ENCODE data around the gene SYN1. TPM values are rescaled to one million over a fixed set of nuclear protein-coding genes. Genes with fewer than 3 reads are reported as not detected.

Gene SYN1
- total RNA-seq, 2 donors from 2014 or later, result 6.4 to 7.0 TPM

DNA sequence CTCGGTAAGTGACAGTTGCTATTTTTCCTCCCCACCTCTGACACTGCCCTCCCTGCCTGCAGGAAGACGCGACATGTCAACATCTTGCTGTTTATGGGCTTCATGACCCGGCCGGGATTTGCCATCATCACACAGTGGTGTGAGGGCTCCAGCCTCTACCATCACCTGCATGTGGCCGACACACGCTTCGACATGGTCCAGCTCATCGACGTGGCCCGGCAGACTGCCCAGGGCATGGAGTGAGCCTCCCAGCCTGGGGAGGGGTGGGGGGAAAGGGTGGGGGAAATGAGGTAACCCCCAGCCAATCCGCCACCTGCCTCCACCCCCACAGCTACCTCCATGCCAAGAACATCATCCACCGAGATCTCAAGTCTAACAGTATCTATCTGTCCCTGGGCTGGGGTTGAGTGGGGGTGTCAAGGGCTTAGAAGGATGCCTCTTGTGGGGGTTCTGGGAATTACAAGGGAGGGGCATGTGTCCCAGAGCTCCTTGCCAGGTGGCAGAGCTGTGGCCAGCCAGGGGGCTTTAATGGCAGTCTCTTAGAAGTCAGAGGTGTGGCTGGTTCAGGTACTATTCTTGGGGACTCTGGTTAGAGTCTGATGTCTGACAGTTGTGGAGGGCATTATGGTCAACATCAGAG, 50.9 kb downstream of the SYN1 start:
- H3K27ac ChIP-seq, result no peak overlapping the region
- peaks cover 60% of the 10 kb centered on the region for H3K36me3 ChIP-seq
- no peaks in the 10 kb centered on the region for H3K9me3 ChIP-seq
- TF ChIP-seq, protein P1, sequence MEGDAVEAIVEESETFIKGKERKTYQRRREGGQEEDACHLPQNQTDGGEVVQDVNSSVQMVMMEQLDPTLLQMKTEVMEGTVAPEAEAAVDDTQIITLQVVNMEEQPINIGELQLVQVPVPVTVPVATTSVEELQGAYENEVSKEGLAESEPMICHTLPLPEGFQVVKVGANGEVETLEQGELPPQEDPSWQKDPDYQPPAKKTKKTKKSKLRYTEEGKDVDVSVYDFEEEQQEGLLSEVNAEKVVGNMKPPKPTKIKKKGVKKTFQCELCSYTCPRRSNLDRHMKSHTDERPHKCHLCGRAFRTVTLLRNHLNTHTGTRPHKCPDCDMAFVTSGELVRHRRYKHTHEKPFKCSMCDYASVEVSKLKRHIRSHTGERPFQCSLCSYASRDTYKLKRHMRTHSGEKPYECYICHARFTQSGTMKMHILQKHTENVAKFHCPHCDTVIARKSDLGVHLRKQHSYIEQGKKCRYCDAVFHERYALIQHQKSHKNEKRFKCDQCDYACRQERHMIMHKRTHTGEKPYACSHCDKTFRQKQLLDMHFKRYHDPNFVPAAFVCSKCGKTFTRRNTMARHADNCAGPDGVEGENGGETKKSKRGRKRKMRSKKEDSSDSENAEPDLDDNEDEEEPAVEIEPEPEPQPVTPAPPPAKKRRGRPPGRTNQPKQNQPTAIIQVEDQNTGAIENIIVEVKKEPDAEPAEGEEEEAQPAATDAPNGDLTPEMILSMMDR (IDR thresholded peaks at IDR 0.05), result no peak
- DNase-seq (ENCODE audit: low spot score), result no peak
- no peaks in the 10 kb centered on the region for H3K27me3 ChIP-seq
- H3K4me3 ChIP-seq, result no peak overlapping the region
- H3K4me1 ChIP-seq, result no peaks in the 10 kb centered on the region

DNA sequence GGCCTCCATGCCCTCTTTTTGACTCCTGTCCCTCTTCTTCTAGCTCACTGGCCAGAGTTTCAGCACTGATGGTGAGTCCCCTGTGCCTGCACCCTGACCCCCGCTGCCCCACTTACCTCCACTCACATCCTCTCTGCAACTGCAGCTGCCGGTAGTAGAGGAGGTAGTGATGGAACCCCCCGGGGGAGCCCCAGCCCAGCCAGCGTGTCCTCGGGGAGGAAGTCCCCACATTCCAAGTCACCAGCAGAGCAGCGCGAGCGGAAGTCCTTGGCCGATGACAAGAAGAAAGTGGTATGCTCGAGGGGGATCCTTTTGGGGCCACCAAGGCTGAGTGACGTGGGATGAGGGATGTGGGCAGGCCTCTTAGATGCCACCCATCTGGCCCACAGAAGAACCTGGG, 52.8 kb downstream of the SYN1 start:
- Histone ChIP-seq H3K36me3 (peaks cover 63% of the 10 kb centered on the region), H3K4me1 (peaks cover 0 to 17% of the 10 kb centered on the region in 2 donors), H3K9me3 (no peaks in the 10 kb centered on the region), H3K4me3 (no peak overlapping the region), H3K27ac (no peak overlapping the region), H3K27me3 (no peaks in the 10 kb centered on the region)
- TF ChIP-seq, protein P1 (IDR thresholded peaks at IDR 0.05), result no peak
- DNase-seq (ENCODE audit: low spot score), result no peak

DNA sequence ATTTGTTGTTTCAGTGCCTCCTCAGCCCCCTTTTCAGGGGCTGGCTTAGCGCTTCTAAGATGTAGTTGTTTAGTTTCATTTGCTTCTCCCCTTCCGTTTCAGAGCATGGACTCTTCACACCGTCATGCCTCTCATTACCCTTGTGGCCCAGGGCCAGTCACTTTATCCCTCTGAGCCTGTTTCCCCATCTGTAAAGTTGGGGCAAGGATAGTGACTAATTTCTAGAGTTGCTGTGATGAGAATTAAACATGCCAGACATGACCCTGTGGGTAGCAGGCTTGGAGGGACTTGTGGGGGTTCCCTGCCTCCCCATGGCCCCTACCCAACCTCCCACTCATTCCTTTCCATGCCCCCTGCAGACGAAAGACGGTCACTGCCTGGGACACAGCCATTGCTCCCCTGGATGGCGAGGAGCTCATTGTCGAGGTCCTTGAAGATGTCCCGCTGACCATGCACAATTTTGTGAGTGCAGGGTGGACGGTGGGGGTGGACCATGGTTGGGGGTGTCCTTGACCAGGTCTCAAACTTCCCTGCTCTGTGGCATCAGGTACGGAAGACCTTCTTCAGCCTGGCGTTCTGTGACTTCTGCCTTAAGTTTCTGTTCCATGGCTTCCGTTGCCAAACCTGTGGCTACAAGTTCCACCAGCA, 55.1 kb downstream of the SYN1 start:
- H3K4me3 ChIP-seq, result no peak overlapping the region
- TF ChIP-seq, protein P1 (IDR thresholded peaks at IDR 0.05), result no peak

DNA sequence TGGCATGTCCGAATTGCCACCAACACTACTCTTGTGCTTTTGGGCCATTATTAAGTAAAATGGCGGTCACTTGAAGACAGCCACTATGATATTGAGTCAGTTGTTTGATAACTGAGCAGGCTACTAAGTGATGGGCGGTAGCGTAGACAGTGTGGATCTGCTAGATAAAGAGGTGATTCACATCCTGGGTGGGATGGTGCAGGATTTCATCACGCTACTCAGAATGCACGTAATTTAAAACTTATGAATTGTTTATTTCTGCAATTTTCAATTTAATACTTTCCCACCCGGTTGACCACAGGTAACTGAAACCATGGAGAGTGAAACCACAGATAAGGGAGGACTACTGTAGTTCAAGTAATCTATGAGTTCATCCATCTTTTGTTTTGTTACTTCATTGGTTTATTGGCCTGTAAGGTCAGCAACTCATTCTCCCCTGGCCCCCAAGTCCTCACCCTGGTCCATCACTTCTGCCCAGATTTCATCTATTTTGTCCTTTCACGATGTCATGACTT, 55.8 kb downstream of the SYN1 start:
- Histone ChIP-seq H3K27me3 (no peaks in the 10 kb centered on the region), H3K9me3 (no peaks in the 10 kb centered on the region), H3K27ac (no peak overlapping the region), H3K4me1 (peaks cover 0 to 17% of the 10 kb centered on the region in 2 donors), H3K4me3 (no peak overlapping the region), H3K36me3 (peaks cover 36% of the 10 kb centered on the region)
- no peak for DNase-seq (ENCODE audit: low spot score)
- TF ChIP-seq, protein P1 (IDR thresholded peaks at IDR 0.05), result no peak

More for the DNA sequence above, 55.1 kb downstream of the SYN1 start:
- Histone ChIP-seq H3K4me1 (peaks cover 0 to 17% of the 10 kb centered on the region in 2 donors), H3K27me3 (no peaks in the 10 kb centered on the region), H3K27ac (no peak overlapping the region), H3K36me3 (peaks cover 43% of the 10 kb centered on the region), H3K9me3 (no peaks in the 10 kb centered on the region)
- no peak for DNase-seq (ENCODE audit: low spot score)

DNA sequence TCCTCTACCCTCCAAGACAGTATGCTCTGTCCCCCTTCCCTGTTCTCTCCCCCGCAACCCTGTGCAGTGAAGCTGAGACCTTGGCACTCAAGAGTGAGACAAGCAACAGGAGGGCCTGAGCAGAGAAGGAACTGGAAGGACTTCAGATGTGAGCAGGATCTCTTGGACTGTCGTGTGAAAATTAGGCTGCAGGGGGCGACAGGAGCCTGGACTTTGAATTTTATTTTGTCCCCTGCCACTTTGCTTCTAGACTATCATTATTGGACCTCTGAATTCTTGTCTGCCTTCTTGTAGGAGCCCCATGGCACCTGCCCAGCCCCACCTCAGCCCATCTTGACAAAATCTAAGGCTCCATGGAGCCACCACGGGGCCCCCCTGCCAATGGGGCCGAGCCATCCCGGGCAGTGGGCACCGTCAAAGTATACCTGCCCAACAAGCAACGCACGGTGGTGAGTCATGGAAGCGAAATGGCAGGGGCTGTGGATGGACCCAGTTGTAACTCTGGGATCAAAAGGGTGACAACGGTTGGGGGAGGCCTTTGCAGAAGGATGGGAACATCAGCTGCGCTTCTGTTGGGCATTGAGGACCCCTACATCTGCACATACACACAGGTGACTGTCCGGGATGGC, 56.9 kb downstream of the SYN1 start:
- TF ChIP-seq, protein P1 (IDR thresholded peaks at IDR 0.05), result peak in 1 of 2 donors; percentile 48
- H3K36me3 ChIP-seq, result peaks cover 29% of the 10 kb centered on the region
- peaks cover 0 to 17% of the 10 kb centered on the region in 2 donors for H3K4me1 ChIP-seq
- no peaks in the 10 kb centered on the region for H3K9me3 ChIP-seq
- H3K27me3 ChIP-seq, result no peaks in the 10 kb centered on the region
- no peak for DNase-seq (ENCODE audit: low spot score)
- no peak overlapping the region for H3K4me3 ChIP-seq
- no peak overlapping the region for H3K27ac ChIP-seq

Data from right atrium auricular region (tissue), 2 donors.